ENCODE results near the gene AGPAT2.

AGPAT2 gene

GRCh38 chr9:136700304-136700703 is 13.0 kb upstream of the AGPAT2 start:
- DNase-seq, result no peak

- no peak for DNase-seq
Measured at GRCh38 chr9:136698635-136699246, 11.5 kb upstream of the AGPAT2 start.

GRCh38 chr9:136697821-136698526 is 10.7 kb upstream of the AGPAT2 start:
- no peak for DNase-seq

GRCh38 chr9:136697146-136697820 is 10.0 kb upstream of the AGPAT2 start:
- no peak for DNase-seq

GRCh38 chr9:136696502-136696901 is 9.2 kb upstream of the AGPAT2 start:
- DNase-seq, result no peak

GRCh38 chr9:136695955-136696354 is 8.7 kb upstream of the AGPAT2 start:
- DNase-seq, result no peak

GRCh38 chr9:136695435-136695895 is 8.2 kb upstream of the AGPAT2 start:
- peak; percentile 79 for DNase-seq

DNA sequence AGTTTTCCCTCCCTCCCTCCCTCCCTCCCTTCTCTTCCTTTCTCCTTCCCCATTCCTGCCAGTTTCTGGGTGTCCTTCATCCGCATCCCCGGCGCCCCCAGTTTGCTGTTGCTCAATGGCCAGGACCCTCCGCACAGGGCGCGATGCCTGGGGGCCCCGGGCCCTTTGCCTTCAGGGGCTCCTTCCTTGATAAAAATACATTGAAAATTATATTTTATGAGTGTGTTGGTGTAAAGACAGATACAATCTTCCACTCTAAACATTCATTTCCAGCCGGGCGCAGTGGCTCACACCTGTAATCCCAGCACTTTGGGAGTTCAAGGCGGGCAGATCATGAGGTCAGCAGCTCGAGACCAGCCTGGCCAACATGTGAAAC is 7.6 kb upstream of the AGPAT2 start:
- no peak for DNase-seq

GRCh38 chr9:136694163-136694871 is 7.1 kb upstream of the AGPAT2 start:
- DNase-seq, result no peak

GRCh38 chr9:136693490-136694162 is 6.4 kb upstream of the AGPAT2 start:
- no peak for DNase-seq

DNA sequence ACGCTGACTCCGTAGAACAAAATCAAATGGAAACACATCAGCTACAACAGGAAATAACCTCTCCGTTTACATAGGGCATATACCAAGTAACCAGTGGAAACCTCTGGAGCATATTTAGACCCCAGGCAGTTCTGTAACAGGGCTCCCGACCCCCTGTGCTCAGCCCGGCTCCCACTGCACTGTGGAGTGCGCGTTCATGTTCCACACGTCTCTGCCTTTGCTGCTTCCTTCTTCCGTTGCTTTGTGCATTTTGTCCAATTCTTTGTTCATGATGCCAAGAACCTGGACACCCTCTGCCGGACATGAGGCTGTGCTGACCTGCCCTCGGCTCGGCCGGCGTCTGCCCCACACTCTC is 5.9 kb upstream of the AGPAT2 start:
- no peak for DNase-seq

DNA sequence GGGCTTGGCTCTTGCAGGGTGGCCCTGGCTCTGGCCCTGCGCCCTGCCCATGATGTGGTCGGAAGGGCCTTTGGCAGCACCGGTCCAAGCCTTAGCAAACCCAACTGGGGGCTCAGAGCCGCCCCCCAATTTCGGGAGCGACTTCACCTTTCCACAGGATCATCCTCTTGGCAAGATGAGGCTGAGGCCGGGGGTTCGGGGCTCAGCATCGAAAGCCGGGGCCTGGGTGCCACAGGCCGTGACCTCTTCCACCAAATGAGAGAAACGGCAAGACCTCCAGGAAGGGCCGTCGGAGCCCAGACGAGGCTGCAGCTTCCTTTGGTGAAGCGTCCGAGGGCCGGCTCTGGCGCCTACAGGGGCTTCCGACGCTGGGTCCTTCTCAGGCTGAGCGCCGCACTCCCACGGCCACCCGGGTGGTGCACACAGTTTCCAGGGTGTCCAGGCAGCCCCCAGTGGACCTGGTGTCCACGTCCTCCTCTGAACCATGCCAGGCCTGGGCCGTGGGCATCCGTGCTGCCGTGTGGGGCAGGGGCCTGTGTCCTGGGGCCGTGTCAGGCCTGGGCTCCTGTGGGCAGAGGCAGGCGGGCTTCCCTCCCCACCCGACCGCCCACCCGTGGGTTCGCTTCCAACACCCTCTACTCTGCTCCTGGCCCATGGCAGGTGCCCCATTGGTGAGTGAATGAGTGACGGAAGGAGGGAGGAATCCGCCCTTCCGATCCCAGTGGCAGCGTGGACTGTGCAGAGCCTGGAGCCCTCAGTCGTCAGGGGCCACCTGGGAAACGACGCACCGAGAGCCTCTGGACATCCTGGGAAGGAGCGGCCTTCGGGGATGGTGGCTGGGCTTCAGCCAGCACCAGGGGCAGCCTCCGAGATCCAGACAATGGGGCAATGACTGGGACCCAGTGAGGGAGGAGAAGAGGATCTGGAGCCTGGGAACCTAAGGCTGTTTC is 5.2 kb upstream of the AGPAT2 start:
- DNase-seq, result no peak

DNA sequence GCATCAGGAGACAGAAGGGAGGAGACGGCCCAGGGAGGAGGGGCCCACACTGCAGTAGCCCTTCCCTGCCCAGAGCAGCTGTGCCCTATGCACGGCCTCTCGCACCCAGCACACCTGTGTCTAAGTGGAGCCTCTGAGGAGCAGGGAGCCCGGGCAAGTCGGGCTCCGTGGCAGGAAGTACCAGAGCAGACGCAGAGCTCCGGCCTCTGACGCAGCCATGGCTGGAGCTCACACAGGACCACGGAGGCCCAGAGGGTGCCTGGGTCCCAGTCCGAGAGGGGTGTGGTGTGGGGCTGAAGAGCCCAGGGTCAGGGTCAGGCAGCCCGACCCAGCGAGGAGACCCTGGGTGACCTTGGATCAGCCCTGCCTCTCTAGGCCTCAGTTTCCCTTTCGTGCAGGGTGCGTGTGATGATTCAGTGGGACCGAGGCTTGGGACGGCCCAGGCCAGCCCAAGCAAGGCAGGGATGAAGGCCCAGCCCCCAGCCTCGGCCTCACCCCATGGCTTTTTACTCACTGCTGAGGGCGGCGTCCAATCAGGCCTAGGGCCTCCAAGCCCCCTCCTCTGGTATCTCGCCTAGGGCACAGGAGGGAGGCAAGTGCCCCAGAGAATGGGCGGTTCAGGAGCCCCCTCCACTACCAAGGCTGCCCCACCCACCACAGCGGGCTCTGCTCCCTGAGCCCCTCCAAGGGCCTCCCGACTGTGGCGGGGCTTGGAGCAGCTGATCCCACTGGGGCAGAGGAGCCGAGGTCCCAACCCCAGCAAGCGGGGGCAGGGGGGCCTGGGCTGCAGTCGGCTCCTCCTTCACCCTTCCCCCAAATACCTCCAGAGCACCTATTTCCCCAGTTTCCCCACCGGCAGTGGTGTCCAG is 4.3 kb upstream of the AGPAT2 start:
- DNase-seq, result no peak

GRCh38 chr9:136690806-136691261 is 3.6 kb upstream of the AGPAT2 start:
- no peak for DNase-seq

GRCh38 chr9:136690104-136690805 is 3.0 kb upstream of the AGPAT2 start:
- no peak for DNase-seq

DNA sequence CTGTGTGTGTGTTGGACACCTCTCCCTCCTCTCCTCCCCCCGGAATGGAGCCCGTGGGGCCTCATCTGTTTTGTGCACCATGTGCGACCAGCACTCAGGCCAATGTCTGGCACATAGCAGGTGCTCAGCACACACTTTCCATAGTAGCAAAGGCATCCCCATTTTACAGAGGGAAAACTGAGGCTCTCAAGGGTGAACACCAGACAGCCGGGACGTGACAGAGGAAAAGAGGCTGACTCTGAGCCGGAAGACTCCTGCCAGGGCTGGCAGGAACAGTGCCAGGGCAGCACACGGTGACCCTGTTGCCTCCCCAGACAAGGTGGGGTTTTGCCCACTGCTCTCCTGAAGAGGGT is 1.8 kb upstream of the AGPAT2 start:
- DNase-seq, result no peak

- DNase-seq, result no peak
Measured at GRCh38 chr9:136688274-136689107, 1.2 kb upstream of the AGPAT2 start.

DNA sequence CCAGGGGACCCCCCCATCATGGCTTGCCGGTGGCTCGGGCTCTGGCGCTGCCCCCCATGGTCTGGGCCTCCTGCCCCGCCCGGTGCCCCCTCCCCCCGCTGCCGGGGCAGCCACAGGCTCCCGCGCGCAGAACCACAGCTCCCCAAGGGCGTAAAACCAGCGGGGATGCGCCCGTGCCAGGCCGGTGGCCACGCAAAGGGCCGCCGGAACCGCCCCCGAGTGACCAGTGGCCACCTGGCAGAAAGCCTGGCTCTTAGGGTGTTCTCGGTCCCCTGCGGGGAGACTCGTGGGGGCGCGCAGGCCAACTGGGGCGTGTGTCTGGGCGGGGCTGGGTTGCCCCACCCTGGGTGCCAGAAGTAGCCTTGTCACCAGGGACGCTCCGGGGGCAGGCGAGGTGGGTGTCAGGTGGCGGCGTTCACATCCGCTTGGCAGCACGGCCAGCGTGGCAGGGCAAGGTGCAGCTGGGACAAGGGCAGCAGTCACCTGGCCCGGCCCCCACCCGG is 515 bp upstream of the AGPAT2 start:
- no peak for DNase-seq

DNA sequence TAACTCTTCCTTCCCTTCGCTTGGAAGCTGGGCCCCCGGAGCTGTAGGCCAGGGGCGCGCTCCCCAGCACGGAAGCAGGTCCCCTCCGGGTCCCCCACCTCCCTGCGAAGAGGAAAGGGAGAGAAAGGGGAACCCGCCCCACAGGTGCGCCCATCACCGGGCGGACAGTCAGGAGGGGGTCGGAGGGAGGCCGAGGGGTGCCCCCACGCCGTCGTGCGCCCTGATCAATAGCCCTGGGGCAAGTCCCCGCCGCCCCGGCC is 793 bp downstream of the AGPAT2 start:
- DNase-seq, result no peak
